DOHH2 (cell line): ENCODE results near the gene MACROD2.

Experiments used
- H3F3A ChIP-seq: fragments of 200-600 bp; sonication (generic), shearing (Covaris generic); 2 replicates; pipeline ENCODE4 v1.6.0; 2016; ENCODE audit warnings: antibody characterized with exemption, mild to moderate bottlenecking; ENCODE audit not compliant: control insufficient read depth, insufficient read depth
- H3K27ac ChIP-seq: fragments of 200-600 bp; sonication (generic); 2 replicates; pipeline ENCODE4 v1.5.1; 2014; ENCODE audit warnings: low read depth, mild to moderate bottlenecking, low read length, moderate library complexity
- H3K27me3 ChIP-seq: fragments of 200-600 bp; sonication (generic); 2 replicates; pipeline ENCODE4 v1.6.1; 2014; ENCODE audit warnings: mild to moderate bottlenecking, low read length, mixed read lengths; ENCODE audit not compliant: control insufficient read depth
- H3K36me3 ChIP-seq: fragments of 200-600 bp; sonication (generic); 2 replicates; pipeline ENCODE4 v1.6.1; 2014; ENCODE audit warnings: mild to moderate bottlenecking, low read length, moderate library complexity, mixed read lengths; ENCODE audit not compliant: control insufficient read depth
- H3K4me1 ChIP-seq: fragments of 200-600 bp; sonication (generic); 2 replicates; pipeline ENCODE4 v1.6.1; 2014; ENCODE audit warnings: mild to moderate bottlenecking, low read length, mixed read lengths; ENCODE audit not compliant: control insufficient read depth
- H3K4me2 ChIP-seq: fragments of 200-600 bp; sonication (generic); 2 replicates; pipeline ENCODE4 v1.6.0; 2014; ENCODE audit warnings: mild to moderate bottlenecking, low read length, moderate library complexity
- H3K4me3 ChIP-seq: fragments of 200-600 bp; sonication (generic); 2 replicates; pipeline ENCODE4 v1.5.1; 2014; ENCODE audit warnings: mild to moderate bottlenecking, low read length, mixed read lengths
- H3K79me2 ChIP-seq: fragments of 200-600 bp; sonication (generic); 2 replicates; pipeline ENCODE4 v1.6.1; 2014; ENCODE audit warnings: mild to moderate bottlenecking, low read length, mixed read lengths; ENCODE audit not compliant: control insufficient read depth
- H3K9me2 ChIP-seq: fragments of 200-600 bp; sonication (generic); replicated peaks from 2 replicates; pipeline ENCODE4 v1.6.1; 2014; ENCODE audit warnings: mild to moderate bottlenecking, low read length, mixed read lengths; ENCODE audit not compliant: control insufficient read depth
- H3K9me3 ChIP-seq: fragments of 200-600 bp; sonication (generic); 2 replicates; pipeline ENCODE4 v1.6.1; 2014; ENCODE audit warnings: antibody characterized with exemption, low read length, mixed read lengths; ENCODE audit not compliant: control insufficient read depth, insufficient read depth
- H4K20me1 ChIP-seq: fragments of 200-600 bp; sonication (generic); 2 replicates; pipeline ENCODE4 v1.6.0; 2014; ENCODE audit warnings: low read depth, mild to moderate bottlenecking, antibody characterized with exemption, low read length, moderate library complexity; ENCODE audit not compliant: control insufficient read depth, insufficient read depth
- EZH2phosphoT487 ChIP-seq: fragments of 200-600 bp; sonication (generic); IDR thresholded peaks from 2 replicates; pipeline ENCODE4 v1.6.1; 2017; ENCODE audit warnings: borderline replicate concordance, mild to moderate bottlenecking, antibody characterized with exemption, low read length, moderate library complexity, mixed read lengths
- TF ChIP-seq, protein P1 (sequence below): fragments of 200-600 bp; sonication (generic); IDR thresholded peaks from one replicate; pipeline ENCODE4 v1.5.1; 2014; ENCODE audit warnings: antibody characterized with exemption, mild to moderate bottlenecking, low read depth, low read length; ENCODE audit not compliant: poor library complexity, severe bottlenecking

The MACROD2 gene

DNA sequence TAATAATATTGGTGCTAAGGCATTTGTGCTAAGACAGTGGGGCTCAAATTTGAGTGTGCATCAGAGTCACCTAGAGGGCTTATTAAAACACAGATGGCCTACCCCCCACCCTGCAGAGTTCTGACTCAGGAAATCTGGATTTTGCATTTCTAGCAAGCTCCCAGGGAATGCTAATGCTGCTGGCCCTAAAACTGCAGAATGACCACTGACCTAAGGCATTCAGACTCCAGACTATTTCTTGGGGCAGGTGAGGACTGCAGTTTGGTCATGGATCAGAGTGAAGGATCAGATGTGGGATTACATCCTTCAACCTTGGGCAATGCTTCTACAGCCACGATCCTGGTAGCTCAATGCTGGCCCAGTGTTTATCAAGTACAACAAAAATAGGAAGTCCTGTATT is 952.2 kb downstream of the MACROD2 start:
- Histone ChIP-seq H3K4me3 (no peak overlapping the region), H3K27ac (no peak overlapping the region), H3K4me2 (no peak overlapping the region), H3K9me2 (no peaks in the 10 kb centered on the region; the same call in 1 of the 2 replicates), H3F3A (no peaks in the 10 kb centered on the region), H3K36me3 (no peaks in the 10 kb centered on the region), H4K20me1 (no peaks in the 10 kb centered on the region), H3K27me3 (no peaks in the 10 kb centered on the region), H3K4me1 (no peaks in the 10 kb centered on the region), H3K79me2 (no peaks in the 10 kb centered on the region), H3K9me3 (no peaks in the 10 kb centered on the region)
- no peak for TF ChIP-seq EZH2phosphoT487
- TF ChIP-seq, protein P1, sequence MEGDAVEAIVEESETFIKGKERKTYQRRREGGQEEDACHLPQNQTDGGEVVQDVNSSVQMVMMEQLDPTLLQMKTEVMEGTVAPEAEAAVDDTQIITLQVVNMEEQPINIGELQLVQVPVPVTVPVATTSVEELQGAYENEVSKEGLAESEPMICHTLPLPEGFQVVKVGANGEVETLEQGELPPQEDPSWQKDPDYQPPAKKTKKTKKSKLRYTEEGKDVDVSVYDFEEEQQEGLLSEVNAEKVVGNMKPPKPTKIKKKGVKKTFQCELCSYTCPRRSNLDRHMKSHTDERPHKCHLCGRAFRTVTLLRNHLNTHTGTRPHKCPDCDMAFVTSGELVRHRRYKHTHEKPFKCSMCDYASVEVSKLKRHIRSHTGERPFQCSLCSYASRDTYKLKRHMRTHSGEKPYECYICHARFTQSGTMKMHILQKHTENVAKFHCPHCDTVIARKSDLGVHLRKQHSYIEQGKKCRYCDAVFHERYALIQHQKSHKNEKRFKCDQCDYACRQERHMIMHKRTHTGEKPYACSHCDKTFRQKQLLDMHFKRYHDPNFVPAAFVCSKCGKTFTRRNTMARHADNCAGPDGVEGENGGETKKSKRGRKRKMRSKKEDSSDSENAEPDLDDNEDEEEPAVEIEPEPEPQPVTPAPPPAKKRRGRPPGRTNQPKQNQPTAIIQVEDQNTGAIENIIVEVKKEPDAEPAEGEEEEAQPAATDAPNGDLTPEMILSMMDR = no peak

- Histone ChIP-seq H3K36me3 (no peaks in the 10 kb centered on the region), H3K4me1 (no peaks in the 10 kb centered on the region), H3K27ac (no peak overlapping the region), H3K27me3 (no peaks in the 10 kb centered on the region), H3K9me3 (no peaks in the 10 kb centered on the region), H3K79me2 (no peaks in the 10 kb centered on the region), H3K4me2 (no peak overlapping the region), H3K4me3 (no peak overlapping the region), H3K9me2 (no peaks in the 10 kb centered on the region; the same call in 1 of the 2 replicates), H3F3A (no peaks in the 10 kb centered on the region), H4K20me1 (no peaks in the 10 kb centered on the region)
- no peak for TF ChIP-seq EZH2phosphoT487
- TF ChIP-seq, protein P1 = no peak
Measured at GRCh38 chr20:14947946-14948345, 952.6 kb downstream of the MACROD2 start.

GRCh38 chr20:14948416-14948815 is 953.1 kb downstream of the MACROD2 start:
- TF ChIP-seq EZH2phosphoT487 = no peak
- TF ChIP-seq, protein P1 = no peak
- no peaks in the 10 kb centered on the region for H3K27me3 ChIP-seq
- no peaks in the 10 kb centered on the region for H3K36me3 ChIP-seq
- H3K27ac ChIP-seq = no peak overlapping the region
- no peaks in the 10 kb centered on the region; the same call in 1 of the 2 replicates for H3K9me2 ChIP-seq
- H3F3A ChIP-seq = no peaks in the 10 kb centered on the region
- H3K4me3 ChIP-seq = no peak overlapping the region
- no peaks in the 10 kb centered on the region for H3K79me2 ChIP-seq
- no peak overlapping the region for H3K4me2 ChIP-seq
- H3K4me1 ChIP-seq = no peaks in the 10 kb centered on the region
- H3K9me3 ChIP-seq = no peaks in the 10 kb centered on the region
- no peaks in the 10 kb centered on the region for H4K20me1 ChIP-seq

- TF ChIP-seq, protein P1 = no peak
- no peak for TF ChIP-seq EZH2phosphoT487
- H3K27me3 ChIP-seq = no peaks in the 10 kb centered on the region
- H3K36me3 ChIP-seq = no peaks in the 10 kb centered on the region
Measured at GRCh38 chr20:14950633-14951032, 955.3 kb downstream of the MACROD2 start.

More at GRCh38 chr20:14950633-14951032, 955.3 kb downstream of the MACROD2 start:
- H3F3A ChIP-seq = no peaks in the 10 kb centered on the region
- no peak overlapping the region for H3K4me3 ChIP-seq
- H3K9me3 ChIP-seq = no peaks in the 10 kb centered on the region
- H4K20me1 ChIP-seq = no peaks in the 10 kb centered on the region
- H3K4me1 ChIP-seq = no peaks in the 10 kb centered on the region
- no peak overlapping the region for H3K4me2 ChIP-seq
- no peaks in the 10 kb centered on the region; the same call in 1 of the 2 replicates for H3K9me2 ChIP-seq
- H3K79me2 ChIP-seq = no peaks in the 10 kb centered on the region
- no peak overlapping the region for H3K27ac ChIP-seq
